MV-4-11 (cell line): ENCODE results near the gene RRAS2.
"Not testable (repeated sequence)": the region's sequence is repeated elsewhere in the genome, so short reads cannot be mapped to it uniquely, and the experiment has no call there.

Experiments
- DNase-seq: peaks from one replicate; lab custom pipeline; 2025; lab: John Stamatoyannopoulos, UW

Gene RRAS2

GRCh38 chr11:14306481-14306880 lies 52.5 kb downstream of the RRAS2 start:
- DNase-seq, result no peak

- no peak for DNase-seq
These were observed 53.3 kb downstream of the RRAS2 start for GRCh38 chr11:14305649-14306048.

GRCh38 chr11:14304601-14305000 lies 54.4 kb downstream of the RRAS2 start:
- DNase-seq, result no peak

- DNase-seq, result peak; percentile 72
These were observed 58.2 kb downstream of the RRAS2 start for GRCh38 chr11:14300661-14301304.

GRCh38 chr11:14299921-14300320 lies 59.1 kb downstream of the RRAS2 start:
- DNase-seq, result no peak

GRCh38 chr11:14290422-14290821 lies 68.6 kb downstream of the RRAS2 start:
- no peak for DNase-seq

GRCh38 chr11:14288189-14288935 lies 70.6 kb downstream of the RRAS2 start:
- no peak for DNase-seq

GRCh38 chr11:14278869-14279268 lies 80.1 kb downstream of the RRAS2 start:
- not testable (repeated sequence) for DNase-seq

GRCh38 chr11:14275076-14275475 lies 83.9 kb downstream of the RRAS2 start:
- DNase-seq, result no peak

- no peak for DNase-seq
These were observed 85.1 kb downstream of the RRAS2 start for GRCh38 chr11:14273895-14274294.

GRCh38 chr11:14270690-14271542 lies 88.1 kb downstream of the RRAS2 start:
- peak; percentile 98 for DNase-seq

GRCh38 chr11:14269692-14270573 lies 89.0 kb downstream of the RRAS2 start:
- no peak for DNase-seq

- no peak for DNase-seq
These were observed 90.9 kb downstream of the RRAS2 start for GRCh38 chr11:14267861-14268635.

- no peak for DNase-seq
These were observed 92.4 kb downstream of the RRAS2 start for GRCh38 chr11:14266622-14267021.

GRCh38 chr11:14264966-14265365 lies 94.0 kb downstream of the RRAS2 start:
- DNase-seq, result no peak

- no peak for DNase-seq
These were observed 96.6 kb downstream of the RRAS2 start for GRCh38 chr11:14262271-14262846.

- DNase-seq, result no peak
These were observed 97.9 kb downstream of the RRAS2 start for GRCh38 chr11:14261066-14261465.

- no peak for DNase-seq
These were observed 99.1 kb downstream of the RRAS2 start for GRCh38 chr11:14259878-14260277.

- DNase-seq, result no peak
These were observed 99.7 kb downstream of the RRAS2 start for GRCh38 chr11:14259186-14259784.
